Keratinocyte (primary cell): ENCODE results near the gene ITIH4.

Source experiments
- EZH2 ChIP-seq: IDR thresholded peaks from one replicate; pipeline ENCODE4 v1.6.1; 2012; ENCODE audit warnings: inconsistent platforms, mild to moderate bottlenecking, low read length, moderate library complexity
- TF ChIP-seq, protein P1 (sequence below), 3 experiments: IDR thresholded peaks in 1 of 3; conservative IDR thresholded peaks in 1 of 3; optimal IDR thresholded peaks in 1 of 3; 2 replicates in 2 of 3; 3 replicates in 1 of 3; pipeline versions ENCODE3 to v1.5.1; 2011; ENCODE audit warnings: low read length in 3 of 3, mild to moderate bottlenecking in 3 of 3, moderate library complexity in 2 of 3, control low read depth in 1 of 3, inconsistent platforms in 1 of 3; ENCODE audit not compliant: insufficient read depth in 2 of 3; ENCODE audit errors: extremely low read depth in 1 of 3

DNA sequence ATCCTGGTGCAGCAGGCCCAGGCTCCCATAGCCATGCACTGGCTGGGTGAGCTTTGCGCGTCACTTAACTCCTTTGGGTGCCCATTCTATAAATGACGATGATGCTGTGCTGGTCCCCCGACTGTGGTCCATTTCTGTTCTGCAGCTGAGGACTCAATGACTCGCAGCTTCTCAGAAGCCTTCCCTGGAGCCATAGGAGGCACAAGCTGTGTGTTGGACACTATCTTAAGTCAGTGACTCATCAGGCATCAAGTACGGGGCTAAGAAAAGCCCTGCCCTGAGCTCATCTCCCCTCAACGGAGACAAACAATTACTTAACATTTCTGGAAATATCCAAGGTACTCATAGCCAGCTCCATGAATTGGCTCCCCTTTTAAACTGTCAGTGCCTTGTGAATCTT, 18.1 kb upstream of the ITIH4 start:
- TF ChIP-seq, protein P1, sequence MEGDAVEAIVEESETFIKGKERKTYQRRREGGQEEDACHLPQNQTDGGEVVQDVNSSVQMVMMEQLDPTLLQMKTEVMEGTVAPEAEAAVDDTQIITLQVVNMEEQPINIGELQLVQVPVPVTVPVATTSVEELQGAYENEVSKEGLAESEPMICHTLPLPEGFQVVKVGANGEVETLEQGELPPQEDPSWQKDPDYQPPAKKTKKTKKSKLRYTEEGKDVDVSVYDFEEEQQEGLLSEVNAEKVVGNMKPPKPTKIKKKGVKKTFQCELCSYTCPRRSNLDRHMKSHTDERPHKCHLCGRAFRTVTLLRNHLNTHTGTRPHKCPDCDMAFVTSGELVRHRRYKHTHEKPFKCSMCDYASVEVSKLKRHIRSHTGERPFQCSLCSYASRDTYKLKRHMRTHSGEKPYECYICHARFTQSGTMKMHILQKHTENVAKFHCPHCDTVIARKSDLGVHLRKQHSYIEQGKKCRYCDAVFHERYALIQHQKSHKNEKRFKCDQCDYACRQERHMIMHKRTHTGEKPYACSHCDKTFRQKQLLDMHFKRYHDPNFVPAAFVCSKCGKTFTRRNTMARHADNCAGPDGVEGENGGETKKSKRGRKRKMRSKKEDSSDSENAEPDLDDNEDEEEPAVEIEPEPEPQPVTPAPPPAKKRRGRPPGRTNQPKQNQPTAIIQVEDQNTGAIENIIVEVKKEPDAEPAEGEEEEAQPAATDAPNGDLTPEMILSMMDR (optimal IDR thresholded peaks at IDR 0.05 in 1 of 3, IDR thresholded peaks at IDR 0.05 in 1 of 3, conservative IDR thresholded peaks at IDR 0.05 in 1 of 3; ENCODE audit: extremely low read depth in 1 of 3, insufficient read depth in 2 of 3, low read length in 3 of 3), result no peak
- TF ChIP-seq EZH2, result no peak
